ENCODE results near the gene ARHGEF17. TPM values are rescaled to one million over a fixed set of nuclear protein-coding genes. Genes with fewer than 3 reads are reported as not detected.

ARHGEF17 gene
- total RNA-seq, 1 experiment from 2014 or later: 22.3 TPM

GRCh38 chr11:73349633-73350032, 41.6 kb downstream of the ARHGEF17 start:
- H3K27ac Mint-ChIP-seq (ENCODE audit: unreplicated experiment): no peak overlapping the region
- BruUV-seq (replicated peaks): no TSS peak
- H3K9me3 Mint-ChIP-seq (ENCODE audit: low read depth, unreplicated experiment): no peaks in the 10 kb centered on the region
- intact Hi-C loops (cut with micrococcal nuclease; ENCODE audit: unreplicated experiment): no loop called here
- H3K27me3 Mint-ChIP-seq (ENCODE audit: unreplicated experiment): no peaks in the 10 kb centered on the region
- no peaks in the 10 kb centered on the region for H3K4me1 Mint-ChIP-seq (ENCODE audit: low read depth, unreplicated experiment)
- peaks cover 5% of the 10 kb centered on the region for H3K36me3 Mint-ChIP-seq (ENCODE audit: insufficient read depth, unreplicated experiment)
- DNase-seq: no peak
- CTCF ChIA-PET: interaction anchor here (0.9 kb wide), 1 partner anchor 44 kb away, joined by 3 read pairs; no protein-coding TSS in a partner anchor
- no peak overlapping the region for H3K4me3 Mint-ChIP-seq (ENCODE audit: low read depth, unreplicated experiment)
- TF ChIP-seq CTCF (IDR thresholded peaks at IDR 0.05; ENCODE audit: unreplicated experiment): no peak

- DNase-seq: peak; percentile 61
- peaks cover 5% of the 10 kb centered on the region for H3K36me3 Mint-ChIP-seq (ENCODE audit: insufficient read depth, unreplicated experiment)
- H3K9me3 Mint-ChIP-seq (ENCODE audit: low read depth, unreplicated experiment): no peaks in the 10 kb centered on the region
- intact Hi-C loops (cut with micrococcal nuclease; ENCODE audit: unreplicated experiment): loop anchor here (1.0 kb wide), 1 partner anchor 42 kb away; no protein-coding TSS in a partner anchor
- CTCF ChIA-PET: interaction anchor here (0.6 to 2.4 kb wide), 15 partner anchors 9 to 820 kb away, joined by 3 to 39 read pairs (median 4); partner anchors contain the start of genes ARHGEF17, C2CD3 and PPME1
- no peak overlapping the region for H3K27ac Mint-ChIP-seq (ENCODE audit: unreplicated experiment)
- H3K4me1 Mint-ChIP-seq (ENCODE audit: low read depth, unreplicated experiment): no peaks in the 10 kb centered on the region
- H3K27me3 Mint-ChIP-seq (ENCODE audit: unreplicated experiment): no peaks in the 10 kb centered on the region
- no peak overlapping the region for H3K4me3 Mint-ChIP-seq (ENCODE audit: low read depth, unreplicated experiment)
- no TSS peak for BruUV-seq (replicated peaks)
- TF ChIP-seq CTCF (IDR thresholded peaks at IDR 0.05; ENCODE audit: unreplicated experiment): peak; percentile 88
Observed at GRCh38 chr11:73350908-73351636, 43.0 kb downstream of the ARHGEF17 start.

GRCh38 chr11:73353422-73353821, 45.3 kb downstream of the ARHGEF17 start:
- Mint-ChIP-seq H3K9me3 (ENCODE audit: low read depth, unreplicated experiment) (no peaks in the 10 kb centered on the region), H3K36me3 (ENCODE audit: insufficient read depth, unreplicated experiment) (peaks cover 5% of the 10 kb centered on the region), H3K4me1 (ENCODE audit: low read depth, unreplicated experiment) (no peaks in the 10 kb centered on the region), H3K27me3 (ENCODE audit: unreplicated experiment) (no peaks in the 10 kb centered on the region), H3K27ac (ENCODE audit: unreplicated experiment) (no peak overlapping the region), H3K4me3 (ENCODE audit: low read depth, unreplicated experiment) (no peak overlapping the region)
- no peak for DNase-seq
- CTCF ChIA-PET: no interaction called here
- no peak for TF ChIP-seq CTCF (IDR thresholded peaks at IDR 0.05; ENCODE audit: unreplicated experiment)
- no TSS peak for BruUV-seq (replicated peaks)
- intact Hi-C loops (cut with micrococcal nuclease; ENCODE audit: unreplicated experiment): no loop called here

- TF ChIP-seq CTCF (IDR thresholded peaks at IDR 0.05; ENCODE audit: unreplicated experiment): no peak
- no peak overlapping the region for H3K27ac Mint-ChIP-seq (ENCODE audit: unreplicated experiment)
- no peaks in the 10 kb centered on the region for H3K36me3 Mint-ChIP-seq (ENCODE audit: insufficient read depth, unreplicated experiment)
- CTCF ChIA-PET: no interaction called here
- no peaks in the 10 kb centered on the region for H3K9me3 Mint-ChIP-seq (ENCODE audit: low read depth, unreplicated experiment)
- intact Hi-C loops (cut with micrococcal nuclease; ENCODE audit: unreplicated experiment): no loop called here
- no peak for DNase-seq
- H3K4me3 Mint-ChIP-seq (ENCODE audit: low read depth, unreplicated experiment): no peak overlapping the region
- no TSS peak for BruUV-seq (replicated peaks)
- H3K27me3 Mint-ChIP-seq (ENCODE audit: unreplicated experiment): no peaks in the 10 kb centered on the region
- H3K4me1 Mint-ChIP-seq (ENCODE audit: low read depth, unreplicated experiment): no peaks in the 10 kb centered on the region
Observed at GRCh38 chr11:73355109-73355508, 47.0 kb downstream of the ARHGEF17 start.

Measured in Calu3 (cell line).